NCI-H146 treated with DMSO at 0.1 percent for 48 hours (cell line): ENCODE data around the gene ASTN2.

ENCODE experiments used
- DNase-seq: peaks from one replicate; lab custom pipeline; 2025; ENCODE audit not compliant: unreplicated experiment; lab: John Stamatoyannopoulos, UW

Gene ASTN2, protein sequence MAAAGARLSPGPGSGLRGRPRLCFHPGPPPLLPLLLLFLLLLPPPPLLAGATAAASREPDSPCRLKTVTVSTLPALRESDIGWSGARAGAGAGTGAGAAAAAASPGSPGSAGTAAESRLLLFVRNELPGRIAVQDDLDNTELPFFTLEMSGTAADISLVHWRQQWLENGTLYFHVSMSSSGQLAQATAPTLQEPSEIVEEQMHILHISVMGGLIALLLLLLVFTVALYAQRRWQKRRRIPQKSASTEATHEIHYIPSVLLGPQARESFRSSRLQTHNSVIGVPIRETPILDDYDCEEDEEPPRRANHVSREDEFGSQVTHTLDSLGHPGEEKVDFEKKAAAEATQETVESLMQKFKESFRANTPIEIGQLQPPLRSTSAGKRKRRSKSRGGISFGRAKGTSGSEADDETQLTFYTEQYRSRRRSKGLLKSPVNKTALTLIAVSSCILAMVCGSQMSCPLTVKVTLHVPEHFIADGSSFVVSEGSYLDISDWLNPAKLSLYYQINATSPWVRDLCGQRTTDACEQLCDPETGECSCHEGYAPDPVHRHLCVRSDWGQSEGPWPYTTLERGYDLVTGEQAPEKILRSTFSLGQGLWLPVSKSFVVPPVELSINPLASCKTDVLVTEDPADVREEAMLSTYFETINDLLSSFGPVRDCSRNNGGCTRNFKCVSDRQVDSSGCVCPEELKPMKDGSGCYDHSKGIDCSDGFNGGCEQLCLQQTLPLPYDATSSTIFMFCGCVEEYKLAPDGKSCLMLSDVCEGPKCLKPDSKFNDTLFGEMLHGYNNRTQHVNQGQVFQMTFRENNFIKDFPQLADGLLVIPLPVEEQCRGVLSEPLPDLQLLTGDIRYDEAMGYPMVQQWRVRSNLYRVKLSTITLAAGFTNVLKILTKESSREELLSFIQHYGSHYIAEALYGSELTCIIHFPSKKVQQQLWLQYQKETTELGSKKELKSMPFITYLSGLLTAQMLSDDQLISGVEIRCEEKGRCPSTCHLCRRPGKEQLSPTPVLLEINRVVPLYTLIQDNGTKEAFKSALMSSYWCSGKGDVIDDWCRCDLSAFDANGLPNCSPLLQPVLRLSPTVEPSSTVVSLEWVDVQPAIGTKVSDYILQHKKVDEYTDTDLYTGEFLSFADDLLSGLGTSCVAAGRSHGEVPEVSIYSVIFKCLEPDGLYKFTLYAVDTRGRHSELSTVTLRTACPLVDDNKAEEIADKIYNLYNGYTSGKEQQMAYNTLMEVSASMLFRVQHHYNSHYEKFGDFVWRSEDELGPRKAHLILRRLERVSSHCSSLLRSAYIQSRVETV (N-terminal part only)

GRCh38 chr9:117414906-117415331, at the start of gene ASTN2:
Gene ASTN2, minus strand, starts transcription at chr9:117415057. Its CDS starts 119 bp downstream, at chr9:117414938.
- DNase-seq: no peak

- DNase-seq: no peak
Measured at GRCh38 chr9:117462861-117463260, 48.0 kb upstream of the ASTN2 start.

DNA sequence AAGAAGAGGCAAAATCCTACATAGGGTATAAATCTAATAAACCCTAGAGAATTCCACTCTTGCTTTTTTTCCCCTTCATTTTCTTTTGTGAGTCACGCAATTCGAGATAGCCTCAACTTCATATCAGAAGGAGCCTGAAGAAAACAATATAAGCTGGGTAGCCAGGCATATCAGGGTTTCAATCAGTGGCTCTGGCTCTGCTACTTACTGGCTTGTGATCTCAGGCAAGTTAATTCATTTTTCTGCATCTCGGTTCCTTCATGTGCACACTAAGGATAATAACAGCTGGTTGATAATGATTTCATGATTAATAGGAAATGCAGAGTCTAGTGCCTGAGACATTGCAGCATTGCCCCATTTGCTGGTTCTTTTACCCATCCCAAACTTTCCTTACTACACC, 46.5 kb upstream of the ASTN2 start:
- DNase-seq: no peak

DNA sequence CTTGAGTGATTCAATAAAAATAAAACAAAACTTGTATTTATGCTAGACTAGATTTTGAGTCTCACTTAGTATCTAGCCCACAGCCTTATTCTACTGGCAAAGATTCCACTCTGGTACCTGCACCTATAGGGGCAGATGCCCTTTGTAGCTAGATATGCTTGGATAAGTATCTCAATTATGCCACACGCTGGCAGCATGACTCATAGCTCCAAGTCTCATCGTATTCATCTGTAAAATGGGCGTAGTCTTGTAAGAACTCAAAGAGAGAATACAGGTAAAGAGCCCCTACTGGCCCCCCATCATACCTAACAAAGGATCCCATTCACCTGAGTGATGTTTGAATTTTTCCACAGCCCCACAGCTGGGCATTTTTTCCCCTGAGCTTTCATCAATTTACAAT, 45.9 kb upstream of the ASTN2 start:
- DNase-seq: no peak

GRCh38 chr9:117459913-117460312, 45.1 kb upstream of the ASTN2 start:
- DNase-seq: no peak

- no peak for DNase-seq
Measured at GRCh38 chr9:117458066-117458465, 43.2 kb upstream of the ASTN2 start.

- DNase-seq: no peak
Measured at GRCh38 chr9:117454711-117455110, 39.9 kb upstream of the ASTN2 start.

GRCh38 chr9:117453737-117454136, 38.9 kb upstream of the ASTN2 start:
- DNase-seq: no peak

- no peak for DNase-seq
Measured at GRCh38 chr9:117451311-117451710, 36.5 kb upstream of the ASTN2 start.

GRCh38 chr9:117448066-117448465, 33.2 kb upstream of the ASTN2 start:
- peak; percentile 4 for DNase-seq

DNA sequence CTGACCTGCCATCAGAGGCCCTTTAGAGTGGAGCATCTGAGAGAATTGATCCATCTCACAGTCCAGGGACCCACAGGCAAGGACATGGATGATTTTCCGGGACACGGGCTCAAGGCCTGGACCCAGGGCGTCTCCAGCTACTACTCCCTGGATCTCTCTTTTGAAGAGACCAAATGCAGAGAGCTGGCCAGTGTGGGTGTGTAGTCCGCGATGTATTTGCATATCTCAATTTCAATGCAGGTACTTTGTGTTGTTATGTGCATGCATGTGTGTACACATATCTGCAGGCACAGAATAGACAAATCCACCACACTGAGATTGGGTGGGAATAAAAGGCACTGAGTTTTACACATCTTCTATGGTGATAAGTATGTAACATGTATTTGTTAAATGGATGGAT, 30.8 kb upstream of the ASTN2 start:
- no peak for DNase-seq

GRCh38 chr9:117444501-117444900, 29.6 kb upstream of the ASTN2 start:
- DNase-seq: no peak

DNA sequence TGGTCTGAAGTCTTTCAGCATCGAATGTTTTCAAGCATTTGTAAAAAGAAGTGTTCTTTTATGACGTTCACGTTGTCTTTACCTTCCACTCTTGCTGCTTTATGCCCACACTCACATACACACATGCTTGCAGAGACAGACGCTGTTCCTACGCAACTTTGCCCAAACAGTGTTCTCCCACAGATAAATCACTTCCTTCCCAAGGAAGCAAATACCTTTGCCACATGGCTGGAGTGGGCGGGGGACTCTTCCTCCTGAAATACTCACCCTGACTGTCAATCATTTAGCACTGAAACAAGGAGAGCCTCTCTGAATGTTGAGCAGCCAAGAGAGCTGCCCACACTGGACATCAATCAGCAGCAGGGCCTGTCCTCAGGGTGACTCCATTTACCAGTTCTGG, 22.4 kb upstream of the ASTN2 start:
- no peak for DNase-seq

GRCh38 chr9:117435630-117436261, 20.9 kb upstream of the ASTN2 start:
- no peak for DNase-seq

DNA sequence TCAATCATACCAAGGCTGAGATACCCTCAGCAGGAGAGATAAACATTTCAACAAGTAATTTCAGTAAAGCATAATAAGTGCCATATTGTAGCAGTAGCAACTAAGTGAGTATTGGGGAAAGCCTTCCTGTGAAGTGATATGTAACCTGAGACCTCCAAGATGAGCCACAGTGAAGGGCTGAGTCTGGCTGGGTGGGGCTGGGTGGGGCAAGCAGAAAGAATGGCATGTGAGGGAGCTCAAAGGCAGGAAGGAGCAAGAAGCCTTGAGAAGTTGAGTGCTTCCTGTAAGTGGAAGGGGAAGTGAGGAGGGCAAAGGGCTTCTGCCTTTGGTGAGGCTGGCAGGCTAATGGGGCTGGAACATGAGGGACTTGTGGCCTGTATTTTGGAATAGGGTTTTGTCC, 19.7 kb upstream of the ASTN2 start:
- DNase-seq: no peak

DNA sequence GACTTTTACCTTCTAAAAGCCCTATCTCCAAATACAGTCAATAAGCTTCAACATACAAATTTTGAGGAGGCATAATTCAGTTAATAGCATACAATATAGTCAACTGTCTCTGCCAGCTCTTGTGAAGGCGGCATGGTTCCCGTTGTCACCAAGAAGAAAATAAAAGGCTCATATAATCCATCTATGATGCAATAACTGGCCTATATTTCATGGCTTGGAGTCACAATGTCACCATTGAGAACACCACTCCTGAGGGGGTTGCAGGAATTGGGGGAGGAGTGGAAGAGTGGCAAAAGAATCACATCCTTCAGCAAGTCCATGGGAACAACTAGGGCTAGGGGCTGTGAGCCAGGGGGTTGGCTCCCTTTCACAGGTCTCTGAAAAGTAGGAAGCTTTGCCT, 16.0 kb upstream of the ASTN2 start:
- DNase-seq: no peak

DNA sequence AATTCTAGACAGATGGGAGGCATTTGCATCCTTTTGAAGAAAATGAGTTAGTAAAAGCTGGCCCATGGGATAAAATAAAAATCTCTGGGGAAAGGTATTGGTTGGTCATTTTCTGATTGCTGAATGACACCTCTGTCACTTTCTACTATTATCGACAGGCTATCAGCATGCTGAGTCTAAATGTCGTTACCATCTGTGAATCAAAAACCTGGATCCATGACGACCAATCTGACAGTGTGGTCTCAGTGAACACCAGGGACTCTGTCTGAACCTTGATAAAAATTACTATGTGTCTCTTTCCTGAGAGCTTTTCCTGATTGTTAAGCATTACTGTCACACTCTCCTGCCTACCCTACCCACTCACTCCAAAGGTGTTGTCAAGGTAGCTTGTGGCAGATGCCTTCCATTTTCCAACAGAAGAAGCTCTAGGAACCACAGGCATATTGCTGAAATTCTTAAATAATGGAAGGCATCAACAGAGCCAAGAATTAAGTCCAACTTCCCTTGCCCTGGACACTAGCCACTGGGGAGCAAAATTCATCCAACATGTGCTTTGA, 12.6 kb upstream of the ASTN2 start:
- no peak for DNase-seq

DNA sequence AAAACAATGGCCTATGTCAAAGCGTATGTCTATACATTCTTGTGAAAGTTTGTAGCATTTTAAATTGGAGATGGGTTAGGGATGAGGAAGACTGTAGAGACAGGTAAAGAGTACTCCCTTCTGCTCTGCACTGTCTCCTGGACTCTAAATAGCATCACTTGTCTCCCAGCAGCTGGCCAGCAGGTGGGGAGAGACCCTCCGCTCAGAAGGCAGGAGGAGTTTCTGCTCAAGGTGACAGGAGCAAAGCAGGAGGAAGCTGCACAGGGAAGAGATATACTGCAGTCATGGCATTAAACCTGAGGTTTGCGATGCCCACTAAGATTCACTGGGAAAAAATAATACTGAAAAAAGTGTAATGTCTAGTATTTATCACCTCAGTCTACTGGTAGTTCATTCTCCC, 10.7 kb upstream of the ASTN2 start:
- no peak for DNase-seq

DNA sequence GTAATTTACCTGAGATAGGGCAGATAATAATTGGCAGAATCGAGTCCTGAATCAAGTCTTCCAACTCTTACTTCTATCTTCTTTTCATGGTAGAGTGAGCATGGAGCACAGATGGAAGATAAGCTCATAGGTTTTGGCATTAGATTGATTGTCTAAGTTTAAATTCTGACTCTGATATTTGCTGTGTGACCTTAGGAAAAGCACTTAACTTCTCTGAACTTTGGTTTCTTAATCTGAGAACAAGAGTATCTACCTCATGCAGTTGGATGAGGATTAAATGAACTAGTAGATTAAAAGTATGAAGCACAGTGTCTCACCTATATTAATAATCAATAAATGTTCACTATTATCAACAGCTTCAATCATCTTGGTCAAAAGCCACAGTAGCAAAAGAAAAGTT, 9.4 kb upstream of the ASTN2 start:
- DNase-seq: no peak

- no peak for DNase-seq
Measured at GRCh38 chr9:117418111-117418510, 3.3 kb upstream of the ASTN2 start.
